Keratinocyte (primary cell): ENCODE measurements around the gene DDX54.

Source experiments
- EZH2 ChIP-seq: IDR thresholded peaks from one replicate; pipeline ENCODE4 v1.6.1; 2012; ENCODE audit warnings: inconsistent platforms, mild to moderate bottlenecking, low read length, moderate library complexity
- TF ChIP-seq, protein P1 (sequence below), 3 experiments: IDR thresholded peaks in 1 of 3; conservative IDR thresholded peaks in 1 of 3; optimal IDR thresholded peaks in 1 of 3; 2 replicates in 2 of 3; 3 replicates in 1 of 3; pipeline versions ENCODE3 to v1.5.1; 2011; ENCODE audit warnings: low read length in 3 of 3, mild to moderate bottlenecking in 3 of 3, moderate library complexity in 2 of 3, control low read depth in 1 of 3, inconsistent platforms in 1 of 3; ENCODE audit not compliant: insufficient read depth in 2 of 3; ENCODE audit errors: extremely low read depth in 1 of 3

DNA sequence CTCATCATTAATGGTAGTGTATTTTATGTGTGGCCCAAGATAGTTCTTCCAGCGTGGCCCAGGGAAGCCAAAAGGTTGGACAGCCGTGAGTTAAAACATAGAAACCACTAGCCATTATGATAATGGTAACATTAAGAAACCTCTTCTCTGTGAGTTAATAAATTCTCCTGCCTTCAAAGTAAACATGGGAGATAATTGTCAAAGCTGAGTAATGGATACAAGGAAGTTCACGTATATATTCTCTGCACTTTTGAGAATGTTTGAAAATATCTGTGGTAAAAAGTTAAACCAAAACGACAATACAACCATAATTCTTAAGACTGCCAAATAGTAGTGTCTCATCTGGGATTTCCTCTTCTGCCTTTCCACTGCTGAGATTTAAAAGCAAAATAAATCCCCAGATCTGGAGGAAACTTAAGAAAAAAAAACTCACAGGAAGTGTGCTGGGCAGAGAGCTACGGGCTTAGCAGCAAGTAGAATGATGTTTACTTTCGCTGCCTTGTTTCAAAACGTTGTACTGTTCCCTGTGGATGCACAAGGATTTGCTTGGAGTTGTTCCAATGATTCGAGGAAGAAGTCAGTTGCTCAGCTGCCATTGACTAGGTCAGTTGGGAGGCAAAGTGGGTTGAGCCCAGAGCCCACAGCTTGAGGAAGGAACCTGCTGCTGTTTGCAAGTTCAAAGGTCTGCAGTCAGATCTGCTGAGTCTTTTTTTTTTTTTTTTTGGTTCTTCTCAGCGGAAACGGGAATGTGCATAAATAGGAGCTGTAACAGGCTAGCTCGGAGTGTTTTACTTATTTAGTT is 37.7 kb upstream of the DDX54 start:
- TF ChIP-seq, protein P1, sequence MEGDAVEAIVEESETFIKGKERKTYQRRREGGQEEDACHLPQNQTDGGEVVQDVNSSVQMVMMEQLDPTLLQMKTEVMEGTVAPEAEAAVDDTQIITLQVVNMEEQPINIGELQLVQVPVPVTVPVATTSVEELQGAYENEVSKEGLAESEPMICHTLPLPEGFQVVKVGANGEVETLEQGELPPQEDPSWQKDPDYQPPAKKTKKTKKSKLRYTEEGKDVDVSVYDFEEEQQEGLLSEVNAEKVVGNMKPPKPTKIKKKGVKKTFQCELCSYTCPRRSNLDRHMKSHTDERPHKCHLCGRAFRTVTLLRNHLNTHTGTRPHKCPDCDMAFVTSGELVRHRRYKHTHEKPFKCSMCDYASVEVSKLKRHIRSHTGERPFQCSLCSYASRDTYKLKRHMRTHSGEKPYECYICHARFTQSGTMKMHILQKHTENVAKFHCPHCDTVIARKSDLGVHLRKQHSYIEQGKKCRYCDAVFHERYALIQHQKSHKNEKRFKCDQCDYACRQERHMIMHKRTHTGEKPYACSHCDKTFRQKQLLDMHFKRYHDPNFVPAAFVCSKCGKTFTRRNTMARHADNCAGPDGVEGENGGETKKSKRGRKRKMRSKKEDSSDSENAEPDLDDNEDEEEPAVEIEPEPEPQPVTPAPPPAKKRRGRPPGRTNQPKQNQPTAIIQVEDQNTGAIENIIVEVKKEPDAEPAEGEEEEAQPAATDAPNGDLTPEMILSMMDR (optimal IDR thresholded peaks at IDR 0.05 in 1 of 3, IDR thresholded peaks at IDR 0.05 in 1 of 3, conservative IDR thresholded peaks at IDR 0.05 in 1 of 3; ENCODE audit: extremely low read depth in 1 of 3, insufficient read depth in 2 of 3, low read length in 3 of 3): no peak
- no peak for TF ChIP-seq EZH2
